K562 (cell line): ENCODE measurements around the gene FAM24B. TPM values are rescaled to one million over a fixed set of nuclear protein-coding genes. Genes with fewer than 3 reads are reported as not detected.
A peak's percentile ranks its signal among the peaks of the same experiment; 100 is the strongest.

Experiments
- CREB3 ChIP-seq: fragments of 450-650 bp; conservative IDR thresholded peaks from 2 replicates; pipeline ENCODE4 v1.6.1; 2016; ENCODE audit warnings: missing genetic modification characterization, low read depth, mild to moderate bottlenecking, missing compliant biosample characterization, moderate library complexity
- HMGXB4 ChIP-seq: sonication (generic); formaldehyde crosslinking; IDR thresholded peaks from 2 replicates; pipeline ENCODE4 v1.8.1; 2023; ENCODE audit warnings: mild to moderate bottlenecking, missing genetic modification reagents
- MYC ChIP-seq, 2 experiments: fragments of 250-450 bp in 1 of 2; sonication (Bioruptor Pico) in 1 of 2; IDR thresholded peaks; 2 replicates each; pipeline versions ENCODE4 v1.5.1 to v1.6.1; 2012 to 2021; ENCODE audit warnings: low read depth in 2 of 2, borderline replicate concordance in 1 of 2, improper control_type of control experiment in 1 of 2, low read length in 1 of 2, mild to moderate bottlenecking in 1 of 2, moderate library complexity in 1 of 2
- NCOA6 ChIP-seq: fragments of 450-650 bp; IDR thresholded peaks from 2 replicates; pipeline ENCODE4 v1.6.1; 2017; ENCODE audit warnings: mild to moderate bottlenecking
- NR1H2 ChIP-seq: sonication (generic); formaldehyde crosslinking; IDR thresholded peaks from 2 replicates; pipeline ENCODE4 v1.4.0; 2020; ENCODE audit warnings: mild to moderate bottlenecking, missing genetic modification reagents
- NR2C2 ChIP-seq, 2 experiments: fragments of 200-800 bp in 1 of 2; sonication (Bioruptor generic) in 1 of 2; sonication (generic) in 1 of 2; formaldehyde crosslinking in 1 of 2; IDR thresholded peaks; 2 replicates each; pipeline versions ENCODE4 v1.6.1 to v1.8.0; 2016 to 2022; ENCODE audit warnings: mild to moderate bottlenecking in 1 of 2, missing compliant biosample characterization in 1 of 2, missing genetic modification characterization in 1 of 2, missing genetic modification reagents in 1 of 2
- SIN3A ChIP-seq, 2 experiments: fragments of 150-350 bp in 1 of 2; IDR thresholded peaks; 2 replicates each; pipeline ENCODE4 v1.6.1; 2011 to 2016; ENCODE audit warnings: borderline replicate concordance in 2 of 2, low read depth in 2 of 2, low read length in 2 of 2, mild to moderate bottlenecking in 2 of 2, moderate library complexity in 2 of 2; ENCODE audit not compliant: control insufficient read depth in 1 of 2
- STAT6 ChIP-seq: sonication (generic); formaldehyde crosslinking; IDR thresholded peaks from 2 replicates; pipeline ENCODE4 v1.8.1; 2023; ENCODE audit warnings: mild to moderate bottlenecking, missing genetic modification reagents
- TEAD2 ChIP-seq: fragments of 450-650 bp; IDR thresholded peaks from 2 replicates; pipeline ENCODE4 v1.6.1; 2016; ENCODE audit warnings: missing genetic modification characterization, control low read depth, missing compliant biosample characterization
- TFAP4 ChIP-seq: sonication (generic); formaldehyde crosslinking; IDR thresholded peaks from 2 replicates; pipeline ENCODE4 v1.8.0; 2022; ENCODE audit warnings: missing genetic modification reagents, mild to moderate bottlenecking, moderate library complexity, borderline replicate concordance
- USF1 ChIP-seq: sonication (generic); formaldehyde crosslinking; IDR thresholded peaks from 2 replicates; pipeline ENCODE4 v1.9.0; 2022; ENCODE audit warnings: mild to moderate bottlenecking, missing genetic modification reagents
- ZNF263 ChIP-seq: sonication (generic); formaldehyde crosslinking; IDR thresholded peaks from 2 replicates; pipeline ENCODE4 v1.8.0; 2022; ENCODE audit warnings: mild to moderate bottlenecking, missing genetic modification reagents, borderline replicate concordance
- ZNF668 ChIP-seq: fragments of 250-450 bp; sonication (Bioruptor Pico); IDR thresholded peaks from 2 replicates; pipeline ENCODE4 v1.8.0; 2022; ENCODE audit warnings: mild to moderate bottlenecking, inconsistent platforms
- polyA plus RNA-seq, 8 experiments: library from polyadenylated mRNA; depleted of rRNA in 4 of 8; stranded (reverse) in 5 of 8; unstranded in 3 of 8; fragments of >200 nt; fragmentation: Nextera tagmentation in 2 of 8; fragmentation: Illumina TruSeq in 1 of 8; extraction: Ambion mirVana in 2 of 8; extraction: Trizol in 1 of 8; gene quantifications; 2 replicates each; pipeline versions ENCODE4 v1.2.1 to v1.2.3, GENCODE V29; 2011 to 2014; ENCODE audit warnings: inconsistent platforms in 1 of 8, missing spikeins in 1 of 8
- total RNA-seq, 7 experiments: library from RNA; depleted of rRNA in 6 of 7; stranded (reverse); fragments of >200 nt in 6 of 7; fragmentation: Illumina TruSeq in 2 of 7; extraction: Trizol in 2 of 7; gene quantifications; 2 replicates each; pipeline versions ENCODE4 v1.2.1 to v1.2.3, GENCODE V29; 2011 to 2021; ENCODE audit warnings: low replicate concordance in 1 of 7

Gene FAM24B
- total and polyA plus RNA-seq, 9 of the 15 experiments (the other 6 are each of a cell fraction or from before 2014, with no cell fraction given): 6.0 to 19.6 (median 9.2) TPM

- TF ChIP-seq STAT6 (CRISPR knock-in tag): no peak
- peak; percentile 92 for TF ChIP-seq NR2C2 (CRISPR knock-in tag; IDR thresholded peaks at IDR 0.05)
- no peak for TF ChIP-seq NR2C2 (tag; IDR thresholded peaks at IDR 0.05)
- TF ChIP-seq NR1H2 (CRISPR knock-in tag): peak; percentile 98
- 0 out of 2 replicates have a peak, but pooled peaks have one; percentile 31 for TF ChIP-seq TEAD2 (tag)
- TF ChIP-seq ZNF263 (CRISPR knock-in tag): peak; percentile 91
- TF ChIP-seq TFAP4 (CRISPR knock-in tag): peak; percentile 89
- no peak for TF ChIP-seq MYC (IDR thresholded peaks at IDR 0.05; ENCODE audit: low read depth, low read length)
- TF ChIP-seq MYC (CRISPR knock-in tag; IDR thresholded peaks at IDR 0.05; ENCODE audit: borderline replicate concordance, low read depth): no peak
- TF ChIP-seq NCOA6: peak; percentile 98
- TF ChIP-seq HMGXB4 (CRISPR knock-in tag): peak; percentile 98
- TF ChIP-seq CREB3 (tag): peak; percentile 92
- peak; percentile 97 to 99 for TF ChIP-seq SIN3A (IDR thresholded peaks at IDR 0.05; ENCODE audit: borderline replicate concordance in 2 of 2, control insufficient read depth in 1 of 2, low read depth in 2 of 2, low read length in 2 of 2)
- peak; percentile 37; the same call in 1 of the 2 replicates for TF ChIP-seq USF1
- TF ChIP-seq ZNF668 (CRISPR knock-in tag): peak; percentile 81
These were observed 32.6 kb upstream of the FAM24B start (continued) for GRCh38 chr10:122911889-122912484.
